SK-N-SH (cell line): ENCODE measurements around the gene PLEKHA3. TPM values are rescaled to one million over a fixed set of nuclear protein-coding genes. Genes with fewer than 3 reads are reported as not detected.

Experiments
- CTCF ChIA-PET: fragments of 300-600, 350-600 bp; formaldehyde crosslinking; extraction: SDS; loops from one replicate; lab custom pipeline; 2021; lab: Yijun Ruan, JAX
- POLR2A ChIA-PET: fragments of 350-600 bp; sonication (Branson Sonifier 250); formaldehyde crosslinking; extraction: SDS; loops from one replicate; lab custom pipeline; 2020; ENCODE audit warnings: antibody characterized with exemption, inconsistent platforms; lab: Yijun Ruan, JAX
- DNase-seq: peaks from one replicate; pipeline ENCODE4 v3.0.0; 2012
- H2AFZ ChIP-seq: fragments of 200-600 bp; sonication (generic); 2 replicates; pipeline ENCODE4 v1.8.1; 2016; ENCODE audit warnings: antibody characterized with exemption, mild to moderate bottlenecking, low read depth
- H3F3A ChIP-seq: fragments of 200-600 bp; sonication (generic); replicated peaks from 2 replicates; pipeline ENCODE3; 2016; ENCODE audit warnings: antibody characterized with exemption, mild to moderate bottlenecking; ENCODE audit not compliant: insufficient read depth
- H3K27ac ChIP-seq, 2 experiments: fragments of 200-500 bp in 1 of 2; fragments of 200-600 bp in 1 of 2; sonication (Bioruptor generic) in 1 of 2; sonication (generic), shearing (Covaris generic) in 1 of 2; 2 replicates each; pipeline versions ENCODE4 v1.5.1 to v1.6.1; 2014 to 2016; ENCODE audit warnings: low read depth in 2 of 2, inconsistent platforms in 1 of 2, low read length in 1 of 2, mild to moderate bottlenecking in 1 of 2, mixed read lengths in 1 of 2
- H3K27me3 ChIP-seq: fragments of 200-600 bp; sonication (generic), shearing (Covaris generic); 2 replicates; pipeline ENCODE4 v1.6.1; 2016; ENCODE audit warnings: mixed run types; ENCODE audit not compliant: insufficient read depth
- H3K36me3 ChIP-seq, 2 experiments: fragments of 200-500 bp in 1 of 2; fragments of 200-600 bp in 1 of 2; sonication (Bioruptor generic) in 1 of 2; sonication (generic) in 1 of 2; replicated peaks in 1 of 2; 2 replicates each; pipeline versions ENCODE3 to v1.5.1; 2014 to 2016; ENCODE audit warnings: low read length in 1 of 2, mild to moderate bottlenecking in 1 of 2; ENCODE audit not compliant: insufficient read depth in 2 of 2, control insufficient read depth in 1 of 2
- H3K4me1 ChIP-seq, 2 experiments: fragments of 200-500 bp in 1 of 2; fragments of 200-600 bp in 1 of 2; sonication (Bioruptor generic) in 1 of 2; sonication (generic), shearing (Covaris generic) in 1 of 2; 2 replicates each; pipeline versions ENCODE4 v1.5.1 to v1.6.1; 2014 to 2016; ENCODE audit warnings: low read depth in 1 of 2, low read length in 1 of 2, mixed run types in 1 of 2; ENCODE audit not compliant: insufficient read depth in 2 of 2, control insufficient read depth in 1 of 2
- H3K4me2 ChIP-seq: fragments of 200-600 bp; sonication (generic), shearing (Covaris generic); 2 replicates; pipeline ENCODE4 v1.6.1; 2017; ENCODE audit warnings: mixed run types
- H3K4me3 ChIP-seq, 2 experiments: fragments of 200-500 bp in 1 of 2; fragments of 200-600 bp in 1 of 2; sonication (Bioruptor generic) in 1 of 2; sonication (generic), shearing (Covaris generic) in 1 of 2; 2 replicates each; pipeline versions ENCODE4 v1.5.1 to v1.8.1; 2014 to 2016; ENCODE audit warnings: low read depth in 2 of 2, inconsistent platforms in 1 of 2, low read length in 1 of 2, mild to moderate bottlenecking in 1 of 2, mixed read lengths in 1 of 2, moderate library complexity in 1 of 2
- H3K79me2 ChIP-seq: fragments of 200-600 bp; sonication (generic); 2 replicates; pipeline ENCODE4 v1.8.1; 2017; ENCODE audit warnings: mild to moderate bottlenecking; ENCODE audit not compliant: insufficient read depth
- H3K9ac ChIP-seq: fragments of 200-600 bp; sonication (generic); 2 replicates; pipeline ENCODE4 v1.6.1; 2017; ENCODE audit warnings: mixed run types
- H3K9me2 ChIP-seq: fragments of 200-600 bp; sonication (generic); 2 replicates; pipeline ENCODE4 v1.6.1; 2017; ENCODE audit warnings: mixed run types
- H3K9me3 ChIP-seq: fragments of 200-600 bp; sonication (generic); 2 replicates; pipeline ENCODE4 v1.6.1; 2017; ENCODE audit warnings: mixed run types, mild to moderate bottlenecking, moderate library complexity
- H4K20me1 ChIP-seq: fragments of 200-600 bp; sonication (generic); 2 replicates; pipeline ENCODE4 v1.6.1; 2017; ENCODE audit warnings: mild to moderate bottlenecking, mixed run types; ENCODE audit not compliant: insufficient read depth
- CHD2 ChIP-seq: fragments of 150-350 bp; IDR thresholded peaks from 2 replicates; pipeline ENCODE4 v1.6.1; 2018; ENCODE audit warnings: low read length; ENCODE audit not compliant: partially characterized antibody
- FOXJ3 ChIP-seq: sonication (generic); formaldehyde crosslinking; IDR thresholded peaks from 2 replicates; pipeline ENCODE4 v1.5.1; 2020; ENCODE audit warnings: mild to moderate bottlenecking, missing genetic modification reagents
- FOXM1 ChIP-seq: IDR thresholded peaks from 2 replicates; pipeline ENCODE4 v1.4.0; 2012; ENCODE audit warnings: low read depth, mild to moderate bottlenecking
- PBX3 ChIP-seq: IDR thresholded peaks from 2 replicates; pipeline ENCODE4; 2012
- RFX5 ChIP-seq: IDR thresholded peaks from 2 replicates; pipeline ENCODE4 v1.6.1; 2012; ENCODE audit warnings: mild to moderate bottlenecking, improper control_type of control experiment, low read length
- WGBS: methylation state at CpG from one replicate; pipeline ENCODE4 v1.1.6; 2017; ENCODE audit warnings: low lambda C conversion rate; 5-methylcytosine and 5-hydroxymethylcytosine counted together
- polyA plus RNA-seq, 3 experiments: library from polyadenylated mRNA; depleted of rRNA; stranded (reverse); fragments of >200 nt; gene quantifications; 2 replicates each; pipeline ENCODE4 v1.2.3, GENCODE V29; 2012
- TF ChIP-seq, protein P1 (sequence below): fragments of 200-600 bp; sonication (generic); IDR thresholded peaks from 2 replicates; pipeline ENCODE4 v1.6.1; 2017; ENCODE audit warnings: antibody characterized with exemption, mild to moderate bottlenecking, moderate library complexity
- TF ChIP-seq, protein P2 (sequence below): IDR thresholded peaks from 2 replicates; pipeline ENCODE4 v1.6.1; 2012; ENCODE audit warnings: mild to moderate bottlenecking, low read depth, low read length, moderate library complexity
- TF ChIP-seq, protein P3 (sequence below): IDR thresholded peaks from 2 replicates; pipeline ENCODE4 v1.4.0; 2012; ENCODE audit warnings: low read depth

The PLEKHA3 gene
- polyA plus RNA-seq, 1 of the 3 experiments (the other 2 are of a cell fraction) = 5.7 TPM

DNA sequence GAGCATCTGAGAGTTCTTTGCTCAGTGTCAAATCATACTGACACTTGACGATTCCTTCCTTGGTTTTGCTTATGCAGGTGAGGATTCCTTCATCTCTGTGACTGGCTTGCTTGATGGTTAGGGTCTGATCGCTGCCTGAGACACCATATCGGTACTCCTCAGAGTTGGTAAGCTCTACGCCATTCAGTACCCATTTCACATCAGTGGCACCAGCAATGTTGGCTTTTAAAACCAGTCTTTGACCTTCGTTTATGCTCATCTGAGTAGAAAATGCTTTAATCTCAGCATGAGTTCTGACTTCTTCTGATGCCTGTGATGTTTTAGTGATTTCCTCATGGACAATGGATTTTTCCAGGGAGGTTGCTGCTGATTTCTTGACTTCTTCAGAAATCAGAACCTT is 48.4 kb downstream of the PLEKHA3 start:
- POLR2A ChIA-PET = no interaction called here
- no peak overlapping the region for H3K9ac ChIP-seq
- H3K27me3 ChIP-seq = no peaks in the 10 kb centered on the region
- no peak overlapping the region for H3K27ac ChIP-seq
- no peak overlapping the region for H3K4me2 ChIP-seq
- no peak overlapping the region for H2AFZ ChIP-seq
- peaks cover 10 to 27% of the 10 kb centered on the region in 2 experiments for H3K36me3 ChIP-seq
- H3K4me1 ChIP-seq = peaks cover 0 to 3% of the 10 kb centered on the region in 2 experiments; a peak in 1 of 4 replicates
- H4K20me1 ChIP-seq = no peaks in the 10 kb centered on the region
- no peak overlapping the region for H3K4me3 ChIP-seq
- CTCF ChIA-PET = no interaction called here
- no peaks in the 10 kb centered on the region for H3K9me3 ChIP-seq
- TF ChIP-seq CHD2 = no peak
- no peak for TF ChIP-seq FOXJ3 (CRISPR knock-in tag)
- no peak for TF ChIP-seq FOXM1
- no peak for TF ChIP-seq RFX5
- TF ChIP-seq, protein P1, sequence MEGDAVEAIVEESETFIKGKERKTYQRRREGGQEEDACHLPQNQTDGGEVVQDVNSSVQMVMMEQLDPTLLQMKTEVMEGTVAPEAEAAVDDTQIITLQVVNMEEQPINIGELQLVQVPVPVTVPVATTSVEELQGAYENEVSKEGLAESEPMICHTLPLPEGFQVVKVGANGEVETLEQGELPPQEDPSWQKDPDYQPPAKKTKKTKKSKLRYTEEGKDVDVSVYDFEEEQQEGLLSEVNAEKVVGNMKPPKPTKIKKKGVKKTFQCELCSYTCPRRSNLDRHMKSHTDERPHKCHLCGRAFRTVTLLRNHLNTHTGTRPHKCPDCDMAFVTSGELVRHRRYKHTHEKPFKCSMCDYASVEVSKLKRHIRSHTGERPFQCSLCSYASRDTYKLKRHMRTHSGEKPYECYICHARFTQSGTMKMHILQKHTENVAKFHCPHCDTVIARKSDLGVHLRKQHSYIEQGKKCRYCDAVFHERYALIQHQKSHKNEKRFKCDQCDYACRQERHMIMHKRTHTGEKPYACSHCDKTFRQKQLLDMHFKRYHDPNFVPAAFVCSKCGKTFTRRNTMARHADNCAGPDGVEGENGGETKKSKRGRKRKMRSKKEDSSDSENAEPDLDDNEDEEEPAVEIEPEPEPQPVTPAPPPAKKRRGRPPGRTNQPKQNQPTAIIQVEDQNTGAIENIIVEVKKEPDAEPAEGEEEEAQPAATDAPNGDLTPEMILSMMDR = no peak
- 96% methylated on average over 5 of the region's 5 CpGs for WGBS
- no peak for DNase-seq
- peaks cover 91% of the 10 kb centered on the region for H3K79me2 ChIP-seq
- no peaks in the 10 kb centered on the region for H3F3A ChIP-seq
- H3K9me2 ChIP-seq = no peaks in the 10 kb centered on the region

- TF ChIP-seq FOXJ3 (CRISPR knock-in tag) = no peak
- TF ChIP-seq PBX3 = no peak
- TF ChIP-seq, protein P2, sequence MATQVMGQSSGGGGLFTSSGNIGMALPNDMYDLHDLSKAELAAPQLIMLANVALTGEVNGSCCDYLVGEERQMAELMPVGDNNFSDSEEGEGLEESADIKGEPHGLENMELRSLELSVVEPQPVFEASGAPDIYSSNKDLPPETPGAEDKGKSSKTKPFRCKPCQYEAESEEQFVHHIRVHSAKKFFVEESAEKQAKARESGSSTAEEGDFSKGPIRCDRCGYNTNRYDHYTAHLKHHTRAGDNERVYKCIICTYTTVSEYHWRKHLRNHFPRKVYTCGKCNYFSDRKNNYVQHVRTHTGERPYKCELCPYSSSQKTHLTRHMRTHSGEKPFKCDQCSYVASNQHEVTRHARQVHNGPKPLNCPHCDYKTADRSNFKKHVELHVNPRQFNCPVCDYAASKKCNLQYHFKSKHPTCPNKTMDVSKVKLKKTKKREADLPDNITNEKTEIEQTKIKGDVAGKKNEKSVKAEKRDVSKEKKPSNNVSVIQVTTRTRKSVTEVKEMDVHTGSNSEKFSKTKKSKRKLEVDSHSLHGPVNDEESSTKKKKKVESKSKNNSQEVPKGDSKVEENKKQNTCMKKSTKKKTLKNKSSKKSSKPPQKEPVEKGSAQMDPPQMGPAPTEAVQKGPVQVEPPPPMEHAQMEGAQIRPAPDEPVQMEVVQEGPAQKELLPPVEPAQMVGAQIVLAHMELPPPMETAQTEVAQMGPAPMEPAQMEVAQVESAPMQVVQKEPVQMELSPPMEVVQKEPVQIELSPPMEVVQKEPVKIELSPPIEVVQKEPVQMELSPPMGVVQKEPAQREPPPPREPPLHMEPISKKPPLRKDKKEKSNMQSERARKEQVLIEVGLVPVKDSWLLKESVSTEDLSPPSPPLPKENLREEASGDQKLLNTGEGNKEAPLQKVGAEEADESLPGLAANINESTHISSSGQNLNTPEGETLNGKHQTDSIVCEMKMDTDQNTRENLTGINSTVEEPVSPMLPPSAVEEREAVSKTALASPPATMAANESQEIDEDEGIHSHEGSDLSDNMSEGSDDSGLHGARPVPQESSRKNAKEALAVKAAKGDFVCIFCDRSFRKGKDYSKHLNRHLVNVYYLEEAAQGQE = no peak
- TF ChIP-seq, protein P3, sequence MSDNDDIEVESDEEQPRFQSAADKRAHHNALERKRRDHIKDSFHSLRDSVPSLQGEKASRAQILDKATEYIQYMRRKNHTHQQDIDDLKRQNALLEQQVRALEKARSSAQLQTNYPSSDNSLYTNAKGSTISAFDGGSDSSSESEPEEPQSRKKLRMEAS = no peak
- DNase-seq = no peak
- Histone ChIP-seq H3F3A (no peaks in the 10 kb centered on the region), H3K9me3 (no peaks in the 10 kb centered on the region), H3K27me3 (no peaks in the 10 kb centered on the region), H3K79me2 (peaks cover 88% of the 10 kb centered on the region), H3K4me2 (no peak overlapping the region), H3K9me2 (no peaks in the 10 kb centered on the region), H4K20me1 (no peaks in the 10 kb centered on the region), H3K4me1 (no peaks in the 10 kb centered on the region; a peak in 1 of 4 replicates), H3K36me3 (peaks cover 10 to 33% of the 10 kb centered on the region in 2 experiments), H3K4me3 (no peak overlapping the region), H2AFZ (no peak overlapping the region), H3K27ac (no peak overlapping the region), H3K9ac (no peak overlapping the region)
- 75% methylated on average over 2 of the region's 2 CpGs for WGBS
- POLR2A ChIA-PET = no interaction called here
- CTCF ChIA-PET = no interaction called here
These were observed 48.9 kb downstream of the PLEKHA3 start for GRCh38 chr2:178529194-178529593.
